Stimulated activated naive CD4-positive, alpha-beta T cell treated with Interleukin-2 at 50 U/mL for 16 hours (primary cell): ENCODE results near the gene DCAF8.

Source experiments
- DNase-seq: peaks from one replicate; lab custom pipeline; 2025; lab: John Stamatoyannopoulos, UW

The DCAF8 gene

GRCh38 chr1:160225345-160225744, 37.0 kb downstream of the DCAF8 start:
- DNase-seq: no peak

GRCh38 chr1:160224606-160225005, 37.7 kb downstream of the DCAF8 start:
- DNase-seq: no peak

GRCh38 chr1:160222546-160222945, 39.8 kb downstream of the DCAF8 start:
- no peak for DNase-seq

- DNase-seq: no peak
Observed at GRCh38 chr1:160221089-160221488, 41.3 kb downstream of the DCAF8 start.

GRCh38 chr1:160220301-160220700, 42.0 kb downstream of the DCAF8 start:
- DNase-seq: no peak

- DNase-seq: no peak
Observed at GRCh38 chr1:160219062-160219929, 43.1 kb downstream of the DCAF8 start.

- DNase-seq: no peak
Observed at GRCh38 chr1:160217481-160218051, 44.8 kb downstream of the DCAF8 start.

GRCh38 chr1:160216301-160216700, 46.0 kb downstream of the DCAF8 start:
- no peak for DNase-seq

GRCh38 chr1:160214481-160215140, 47.7 kb downstream of the DCAF8 start:
- DNase-seq: no peak

GRCh38 chr1:160211046-160211790, 51.1 kb downstream of the DCAF8 start:
- no peak for DNase-seq

- no peak for DNase-seq
Observed at GRCh38 chr1:160210561-160210960, 51.8 kb downstream of the DCAF8 start.

GRCh38 chr1:160209321-160210046, 52.9 kb downstream of the DCAF8 start:
- DNase-seq: no peak

- DNase-seq: no peak
Observed at GRCh38 chr1:160208557-160209320, 53.6 kb downstream of the DCAF8 start.

GRCh38 chr1:160207771-160208556, 54.4 kb downstream of the DCAF8 start:
- DNase-seq: no peak

GRCh38 chr1:160207118-160207650, 55.2 kb downstream of the DCAF8 start:
- no peak for DNase-seq

GRCh38 chr1:160206421-160207117, 55.8 kb downstream of the DCAF8 start:
- DNase-seq: no peak

- peak; percentile 53 for DNase-seq
Observed at GRCh38 chr1:160206036-160206389, 56.3 kb downstream of the DCAF8 start.

- peak; percentile 69 for DNase-seq
Observed at GRCh38 chr1:160205242-160206035, 56.9 kb downstream of the DCAF8 start, which contains the start of gene PEA15. Gene PEA15, plus strand, starts transcription at chr1:160205384. Its CDS starts 6,161 bp downstream, at chr1:160211545.
